DMS53 treated with DMSO at 0.1 percent for 48 hours (cell line): ENCODE measurements around the gene LIMS3.
"Not testable (repeated sequence)": the region's sequence is repeated elsewhere in the genome, so short reads cannot be mapped to it uniquely, and the experiment has no call there.

ENCODE experiments used
- DNase-seq: peaks from one replicate; lab custom pipeline; 2025; ENCODE audit not compliant: unreplicated experiment; lab: John Stamatoyannopoulos, UW

LIMS3 gene, protein sequence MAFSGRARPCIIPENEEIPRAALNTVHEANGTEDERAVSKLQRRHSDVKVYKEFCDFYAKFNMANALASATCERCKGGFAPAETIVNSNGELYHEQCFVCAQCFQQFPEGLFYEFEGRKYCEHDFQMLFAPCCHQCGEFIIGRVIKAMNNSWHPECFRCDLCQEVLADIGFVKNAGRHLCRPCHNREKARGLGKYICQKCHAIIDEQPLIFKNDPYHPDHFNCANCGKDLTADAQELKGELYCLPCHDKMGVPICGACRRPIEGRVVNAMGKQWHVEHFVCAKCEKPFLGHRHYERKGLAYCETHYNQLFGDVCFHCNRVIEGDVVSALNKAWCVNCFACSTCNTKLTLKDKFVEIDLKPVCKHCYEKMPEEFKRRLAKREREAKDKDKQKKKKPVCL

DNA sequence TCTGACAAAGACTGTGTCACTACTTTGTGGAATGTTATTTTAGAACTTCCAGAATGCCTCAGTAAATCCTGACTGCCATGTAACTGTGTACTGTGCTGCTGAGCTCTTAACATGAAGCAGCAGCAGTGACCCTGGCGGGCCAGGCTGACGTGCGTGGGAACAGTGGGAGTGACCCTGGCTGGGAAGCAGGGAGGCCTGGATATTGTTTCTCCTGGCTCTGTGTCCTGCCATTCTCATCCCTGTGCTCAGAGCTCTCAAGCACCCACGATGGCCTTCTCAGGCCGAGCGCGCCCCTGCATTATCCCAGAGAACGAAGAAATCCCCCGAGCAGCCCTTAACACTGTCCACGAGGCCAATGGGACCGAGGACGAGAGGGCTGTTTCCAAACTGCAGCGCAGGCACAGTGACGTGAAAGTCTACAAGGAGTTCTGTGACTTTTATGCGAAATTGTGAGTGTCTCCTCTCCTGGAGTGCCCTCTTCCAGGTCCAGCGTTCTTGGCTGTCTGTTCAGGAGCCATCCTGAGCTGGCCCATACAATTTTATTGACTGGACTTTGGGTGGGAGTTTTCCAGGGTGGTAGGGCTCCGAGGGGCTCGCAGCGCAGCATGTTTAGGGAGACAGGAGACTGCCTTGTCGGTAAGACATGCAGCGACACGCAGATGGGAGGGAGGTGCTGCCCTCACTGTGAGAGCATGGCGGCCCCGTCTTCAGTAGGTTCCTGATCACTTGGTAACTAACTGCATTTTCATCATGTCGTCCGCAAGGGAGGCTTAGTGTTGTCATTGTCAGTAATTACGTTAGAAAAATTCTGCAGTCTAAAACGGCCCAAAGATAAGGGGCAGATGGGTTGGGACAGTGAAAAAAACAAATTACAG, at the start of gene LIMS3:
Gene LIMS3, plus strand, starts transcription at position 227 of the 875 bp plus-strand sequence. Its CDS starts 41 bp downstream, at position 268.
- DNase-seq = not testable (repeated sequence)

DNA sequence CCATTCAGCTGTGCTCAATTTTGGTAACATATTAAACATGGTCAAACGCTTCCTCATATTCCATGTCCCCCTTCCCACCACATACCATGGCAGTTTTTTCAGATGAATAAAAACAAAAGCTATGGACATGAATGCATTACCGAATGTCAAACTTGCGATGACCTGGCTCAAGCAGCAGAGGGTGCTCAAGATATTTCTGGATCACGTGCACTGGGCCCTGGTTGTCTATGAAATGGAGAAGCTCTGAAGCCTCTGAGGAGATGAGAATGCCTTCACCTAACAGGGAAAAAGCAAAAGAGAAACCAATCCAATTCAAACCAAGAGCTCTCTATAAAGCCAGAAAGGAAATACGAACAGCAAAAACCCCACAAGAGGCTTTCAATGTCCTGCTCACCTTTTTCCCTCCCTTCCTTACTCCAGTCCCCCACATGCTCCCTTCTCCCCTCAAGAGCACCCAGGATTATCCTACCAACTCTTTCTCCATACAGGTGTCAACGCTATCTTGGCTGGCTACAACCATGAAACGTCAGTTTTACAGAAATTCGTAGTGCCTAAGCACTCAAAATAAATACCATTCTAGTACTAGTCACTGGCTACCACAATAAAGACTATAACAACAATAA, 27.2 kb upstream of the LIMS3 start:
- not testable (repeated sequence) for DNase-seq

DNA sequence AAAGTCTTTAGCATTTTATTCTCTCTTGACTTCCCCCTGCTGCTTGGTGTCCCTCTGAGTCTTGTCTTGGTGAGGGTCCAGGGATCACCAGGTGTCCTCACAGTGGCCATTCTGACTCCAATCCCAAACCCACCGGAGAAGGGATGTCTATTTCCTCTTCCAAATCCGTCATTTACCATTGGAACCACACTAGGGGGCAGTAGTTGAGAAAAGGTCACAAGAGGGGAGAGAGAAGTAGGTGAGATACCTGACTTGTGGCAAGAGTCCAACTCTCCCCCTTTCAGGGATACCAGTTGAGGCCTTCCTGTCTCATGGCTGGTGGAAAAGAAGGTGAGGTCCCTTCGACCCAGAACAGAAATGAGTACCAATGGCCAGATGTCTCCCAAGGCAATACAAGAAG, 21.9 kb upstream of the LIMS3 start:
- DNase-seq = not testable (repeated sequence)

DNA sequence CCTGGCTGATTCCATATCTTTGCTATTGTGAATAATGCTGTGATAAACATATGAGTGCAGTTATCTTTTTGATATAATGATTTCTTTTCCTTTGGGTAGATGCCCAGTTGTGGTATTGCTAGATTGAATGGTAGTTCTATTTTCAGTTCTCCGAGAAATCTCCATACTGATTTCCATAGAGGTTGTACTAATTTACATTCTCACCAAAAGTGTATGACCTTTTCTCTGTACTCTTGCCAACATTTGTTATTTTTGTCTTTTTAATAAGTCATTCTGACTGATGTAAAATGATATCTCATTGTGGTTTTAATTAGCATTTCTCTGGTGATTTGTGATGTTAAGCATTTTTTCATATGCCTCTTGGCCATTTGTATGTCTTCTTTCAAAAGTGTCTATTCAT, 16.4 kb upstream of the LIMS3 start:
- DNase-seq = not testable (repeated sequence)

DNA sequence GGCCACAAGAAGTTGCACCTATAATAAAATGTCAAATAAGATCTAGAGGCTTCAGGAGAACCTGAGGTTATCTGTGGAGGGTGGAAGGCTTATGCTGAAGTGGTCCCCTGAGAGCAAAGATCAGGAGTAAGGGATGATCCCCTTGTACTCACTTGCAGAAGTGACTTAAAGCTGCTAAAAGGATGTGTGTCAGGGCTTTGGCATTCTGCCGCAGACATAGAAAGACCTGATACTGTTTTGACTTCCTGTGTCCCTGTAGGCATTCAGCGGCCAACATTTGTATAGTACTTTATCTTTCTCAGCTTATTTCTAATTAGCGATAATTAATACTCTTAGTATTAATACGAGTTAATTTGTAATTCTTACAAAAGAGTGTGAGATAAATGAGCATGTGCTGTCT, 10.1 kb upstream of the LIMS3 start:
- DNase-seq = not testable (repeated sequence)

DNA sequence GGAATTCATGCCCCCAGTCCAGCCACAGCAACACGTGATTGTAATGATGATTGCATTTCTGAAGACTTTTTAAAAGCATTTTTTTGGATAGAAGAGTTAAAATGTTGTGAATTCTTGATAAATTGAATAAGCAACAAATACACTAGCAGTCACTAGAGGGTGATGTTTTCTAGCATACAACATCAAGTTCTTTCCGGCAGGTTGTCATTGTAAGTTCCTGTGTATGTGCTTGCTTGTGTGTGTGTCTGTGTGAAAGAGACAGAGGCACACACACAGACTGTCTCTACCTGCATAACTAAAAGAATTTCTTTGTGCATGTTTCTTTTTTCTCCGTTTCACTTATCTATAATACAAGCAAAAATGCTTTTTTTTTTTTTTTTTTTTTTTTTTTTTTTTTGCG, 8.6 kb upstream of the LIMS3 start:
- DNase-seq = not testable (repeated sequence)

DNA sequence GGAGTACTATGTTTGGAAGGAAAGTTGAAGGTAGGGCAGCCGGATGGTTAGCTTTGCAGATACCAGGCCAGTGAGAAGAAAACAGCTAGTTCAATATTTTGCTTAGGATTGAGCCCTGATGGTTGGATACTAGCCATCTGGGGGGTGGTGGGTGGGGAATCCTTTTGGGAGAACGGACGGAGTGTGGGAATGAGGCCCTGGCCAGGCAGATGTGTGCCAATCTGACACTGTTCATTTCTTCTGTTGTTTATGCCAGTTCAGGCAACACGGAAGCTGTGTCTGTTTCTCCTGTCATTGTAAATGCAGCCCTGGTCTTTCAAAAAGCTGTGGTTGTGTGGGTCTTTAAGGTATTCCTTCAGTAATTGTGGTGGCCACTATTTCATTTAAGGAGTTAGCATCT, 7.5 kb upstream of the LIMS3 start:
- DNase-seq = not testable (repeated sequence)

DNA sequence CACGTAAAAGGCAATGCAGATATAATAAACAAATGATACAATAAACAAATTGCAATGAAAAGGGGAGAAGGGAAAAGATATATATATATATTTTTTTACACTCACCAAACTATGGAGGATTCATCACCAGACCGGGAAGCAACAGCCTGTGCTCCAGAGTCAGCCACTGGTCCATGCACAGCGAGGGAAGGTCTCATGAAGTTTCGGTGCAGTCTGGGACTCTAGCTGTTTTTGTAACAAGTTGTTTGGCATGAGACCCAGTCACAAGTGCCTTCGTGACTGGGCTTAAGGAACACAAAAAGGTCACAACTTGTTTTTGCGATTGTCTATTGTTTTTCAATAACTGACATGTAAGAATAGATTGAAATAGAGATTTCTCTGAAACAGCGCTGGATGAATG, 4.8 kb upstream of the LIMS3 start:
- DNase-seq = not testable (repeated sequence)

DNA sequence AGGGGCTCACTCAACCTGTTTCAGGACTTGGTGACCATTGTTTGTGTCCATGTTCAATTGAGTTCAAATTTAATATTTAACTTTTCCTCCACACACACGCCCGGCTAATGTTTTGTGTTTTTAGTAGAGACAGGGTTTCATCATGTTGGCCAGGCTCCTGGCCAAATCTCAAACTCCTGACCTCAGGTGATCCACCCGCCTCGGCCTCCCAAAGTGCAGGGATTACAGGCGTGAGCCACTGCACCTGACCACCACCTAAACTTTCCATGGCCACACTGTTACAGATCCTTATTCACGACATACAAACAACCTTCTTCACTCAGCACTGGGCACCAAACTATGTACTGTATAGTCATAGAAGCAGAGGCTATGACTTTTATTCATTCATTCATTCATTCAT, 4.3 kb upstream of the LIMS3 start:
- not testable (repeated sequence) for DNase-seq

DNA sequence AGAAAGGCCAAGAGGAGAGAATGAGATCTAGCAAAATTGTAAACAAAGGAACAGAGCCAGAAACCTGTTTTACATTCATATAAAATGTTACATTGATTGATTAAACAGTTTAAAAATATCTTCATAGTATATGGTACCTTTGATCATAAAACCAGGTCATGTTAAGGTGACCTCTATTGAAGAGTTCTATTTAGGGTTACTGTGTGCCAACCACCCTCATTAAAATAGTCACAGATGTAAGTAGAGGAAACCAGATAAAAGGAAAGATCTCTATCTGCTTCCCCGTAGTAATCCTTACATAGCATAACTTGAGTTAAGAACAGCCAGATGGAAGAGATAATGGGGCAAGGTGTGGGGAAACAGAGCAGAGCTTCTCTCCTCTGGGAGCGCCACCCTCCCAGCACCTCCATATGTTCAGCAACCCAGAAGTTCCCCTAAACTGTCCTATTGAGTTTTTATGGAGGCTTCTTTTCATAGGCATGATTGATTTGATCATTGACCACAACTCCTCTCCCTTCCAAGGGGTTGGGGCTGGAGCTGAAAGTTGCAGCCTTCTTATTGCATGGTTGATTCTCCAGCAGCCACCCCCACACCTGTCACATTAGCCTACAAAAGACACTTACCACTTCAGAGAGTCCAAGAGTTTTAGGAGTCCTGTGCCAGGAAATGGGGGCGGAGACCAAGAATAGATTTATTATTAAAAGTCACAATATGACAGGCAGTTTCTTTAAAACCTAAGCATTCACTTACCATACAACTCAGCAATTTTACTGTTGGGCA, 3.2 kb upstream of the LIMS3 start:
- not testable (repeated sequence) for DNase-seq

DNA sequence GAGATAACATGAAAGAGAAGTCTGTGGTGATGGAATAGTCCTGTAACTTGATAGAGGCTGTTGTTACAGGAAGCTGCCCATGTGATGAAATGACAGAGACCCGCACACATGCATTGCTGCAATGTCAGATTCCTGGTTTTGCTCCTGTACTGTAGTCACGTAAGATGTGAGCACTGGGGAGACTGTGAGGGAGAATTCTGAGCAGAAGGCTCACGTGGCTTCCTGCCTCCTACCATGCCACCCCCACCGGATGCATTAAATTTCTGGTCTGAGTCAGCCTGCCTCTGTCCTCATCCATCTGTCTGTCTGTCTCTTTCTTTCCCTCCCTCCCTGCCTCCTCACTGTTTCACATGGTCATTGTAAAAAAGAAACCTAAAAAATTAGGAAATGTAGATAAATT, 2.3 kb upstream of the LIMS3 start:
- not testable (repeated sequence) for DNase-seq

DNA sequence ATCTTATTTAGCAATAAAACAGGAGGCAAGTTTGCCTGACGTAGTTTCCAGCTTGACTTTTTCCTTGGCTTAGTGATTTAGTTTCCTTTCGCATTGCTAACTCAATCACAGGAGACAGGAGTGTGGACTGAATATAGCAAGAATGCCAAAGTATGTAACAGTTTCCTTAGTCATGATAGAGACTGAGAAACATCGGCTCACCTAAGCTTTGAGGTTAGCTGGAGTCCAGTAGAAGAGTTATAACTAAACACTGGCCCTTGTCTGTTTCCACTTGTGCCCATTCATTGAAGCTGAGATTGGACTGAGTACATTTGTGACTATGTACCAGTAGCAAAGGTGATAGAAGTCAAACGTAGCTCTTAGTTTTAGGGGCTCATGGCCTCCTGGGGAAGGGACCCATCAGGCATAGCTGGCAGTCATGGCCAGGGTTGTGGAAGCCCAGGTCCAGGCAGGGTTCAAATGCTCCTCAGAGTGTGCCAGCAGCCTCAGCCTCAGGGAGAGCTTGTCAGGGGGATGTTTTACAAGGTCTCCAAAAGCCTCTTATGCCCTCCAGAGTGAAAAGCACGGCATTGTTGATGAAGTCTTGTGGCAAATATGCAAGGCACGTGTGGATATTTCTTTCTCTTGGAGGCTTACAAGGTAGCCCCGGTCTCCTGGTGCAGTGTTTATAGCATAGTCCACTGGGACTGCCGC, 573 bp upstream of the LIMS3 start:
- DNase-seq = not testable (repeated sequence)

DNA sequence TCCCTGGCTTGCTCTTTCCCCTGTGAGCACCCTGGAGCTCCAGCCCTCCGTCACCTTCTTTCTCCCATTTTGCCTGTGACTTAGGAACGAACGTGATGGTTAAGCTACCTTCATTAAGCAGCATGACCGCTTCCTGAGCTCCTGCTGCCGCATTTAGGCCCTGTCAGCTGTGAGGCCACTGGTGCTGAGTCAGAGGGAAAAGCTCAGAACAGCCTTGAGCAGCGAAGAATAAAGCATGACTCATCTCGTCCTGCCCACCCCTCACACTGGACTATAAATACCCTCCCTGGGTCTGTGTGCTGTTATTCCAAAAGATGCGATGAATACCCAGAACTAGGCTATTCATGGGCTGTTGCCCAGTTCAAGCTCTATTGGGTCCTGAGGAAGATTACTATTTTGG, 7.3 kb downstream of the LIMS3 start:
- not testable (repeated sequence) for DNase-seq

DNA sequence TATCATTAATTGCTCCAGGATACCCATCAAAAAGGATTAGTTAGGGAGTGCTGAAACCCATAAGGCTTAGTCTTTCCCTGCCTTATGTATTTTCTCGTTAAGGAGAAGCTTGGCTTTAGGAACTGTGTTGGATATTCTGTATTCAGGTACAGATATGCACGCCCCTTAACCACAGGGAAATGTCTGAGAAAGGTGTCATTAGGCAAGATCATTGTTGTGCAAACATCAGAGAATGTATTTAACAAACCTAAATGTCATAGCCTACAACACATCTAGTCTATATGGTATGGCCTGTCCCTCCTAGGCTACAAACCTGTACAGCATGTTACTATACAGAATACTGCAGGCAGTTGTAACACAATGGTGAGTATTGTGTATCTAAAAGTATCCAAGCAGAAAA, 10.1 kb downstream of the LIMS3 start:
- DNase-seq = not testable (repeated sequence)

DNA sequence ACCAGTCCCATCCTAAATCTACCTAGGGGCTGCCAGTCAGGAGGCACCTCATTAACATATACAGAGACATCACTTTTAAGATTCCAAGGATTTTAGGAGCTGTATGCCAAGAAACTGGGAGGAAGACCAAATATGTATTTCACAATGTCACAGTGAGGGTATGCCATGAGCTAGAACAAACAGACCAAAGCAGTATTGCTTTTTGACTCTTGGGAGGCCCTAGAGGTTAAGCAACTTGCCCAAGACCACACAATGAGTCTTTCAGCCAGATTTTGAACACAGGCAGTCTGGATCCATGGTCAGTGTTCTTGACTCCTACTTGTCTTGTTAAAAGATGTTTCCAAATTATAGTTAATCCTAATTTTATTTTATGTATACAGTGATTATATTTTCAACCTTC, 12.3 kb downstream of the LIMS3 start:
- not testable (repeated sequence) for DNase-seq

DNA sequence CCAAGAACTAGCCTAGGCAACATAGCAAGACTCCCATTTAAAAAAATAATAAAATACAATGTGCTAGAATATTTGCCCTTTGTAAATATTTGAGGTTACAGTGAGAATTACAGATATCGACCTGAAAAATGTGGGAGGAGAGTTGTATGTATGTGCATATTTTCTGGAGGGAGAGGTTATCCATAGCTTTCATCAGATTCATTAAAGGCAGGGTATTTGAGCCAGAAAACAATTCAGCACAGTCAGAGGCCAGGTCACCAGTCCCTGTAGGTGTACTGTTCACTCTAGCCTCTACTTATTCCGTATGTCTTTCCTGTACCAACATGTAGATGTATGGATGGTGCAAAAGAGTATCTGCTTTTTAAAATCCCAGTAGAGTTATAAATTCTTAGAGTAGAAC, 15.4 kb downstream of the LIMS3 start:
- DNase-seq = not testable (repeated sequence)

DNA sequence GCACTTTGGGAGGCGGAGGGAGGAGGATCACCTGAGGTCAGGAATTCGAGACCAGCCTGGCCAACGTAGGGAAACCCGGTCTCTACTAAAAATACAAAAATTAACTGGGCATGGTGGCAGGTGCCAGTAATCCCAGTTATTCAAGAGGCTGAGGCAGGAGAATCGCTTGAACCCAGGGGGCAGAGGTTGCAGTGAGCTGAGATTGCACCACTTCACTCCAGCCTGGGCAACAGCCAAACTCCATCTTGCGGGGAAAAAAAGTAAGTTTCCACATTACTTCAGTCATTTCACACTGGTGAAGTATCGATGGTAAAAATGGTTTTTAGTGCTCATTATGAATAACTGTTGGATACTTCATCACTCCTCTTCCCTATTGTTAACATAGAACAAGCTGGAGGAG, 16.1 kb downstream of the LIMS3 start:
- not testable (repeated sequence) for DNase-seq

DNA sequence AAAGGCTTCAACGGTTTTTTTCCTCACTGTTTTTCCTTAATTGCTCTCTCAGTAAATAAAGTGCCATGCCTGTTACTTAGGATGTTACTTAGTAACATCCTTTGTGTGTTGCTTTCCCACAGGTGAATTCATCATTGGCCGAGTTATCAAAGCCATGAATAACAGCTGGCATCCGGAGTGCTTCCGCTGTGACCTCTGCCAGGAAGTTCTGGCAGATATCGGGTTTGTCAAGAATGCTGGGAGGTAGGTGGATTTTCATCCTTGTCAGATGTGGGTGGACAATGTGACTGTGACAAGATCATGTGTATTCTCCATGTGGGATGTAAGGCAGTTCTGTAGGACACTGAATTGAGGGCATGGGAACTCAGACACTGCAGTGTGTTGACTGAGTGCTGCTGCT, 17.3 kb downstream of the LIMS3 start:
- not testable (repeated sequence) for DNase-seq

DNA sequence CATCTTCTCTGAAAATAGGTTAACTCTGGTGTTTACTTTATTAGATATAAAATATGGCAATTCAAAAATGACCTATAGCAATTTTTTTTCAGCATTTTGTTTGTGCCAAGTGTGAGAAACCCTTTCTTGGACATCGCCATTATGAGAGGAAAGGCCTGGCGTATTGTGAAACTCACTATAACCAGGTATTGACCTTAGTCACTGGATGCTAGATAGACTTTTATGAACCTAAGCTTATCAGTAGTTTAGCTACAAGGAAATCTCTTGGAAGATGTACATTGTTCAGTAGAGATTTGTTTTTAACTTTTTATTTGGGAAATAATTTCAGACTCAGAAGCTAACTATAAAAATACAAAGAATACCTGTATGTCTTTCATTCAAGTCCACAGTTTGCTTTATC, 21.7 kb downstream of the LIMS3 start:
- DNase-seq = not testable (repeated sequence)
